Fibroblast of lung (primary cell): ENCODE results near the gene UBE2G1. TPM values are rescaled to one million over a fixed set of nuclear protein-coding genes. Genes with fewer than 3 reads are reported as not detected.

ENCODE experiments used
- DNase-seq, 2 donors: peaks; one replicate each; pipeline versions ENCODE4 v3.0.0 to v3.0.0-alpha.2; 2010; ENCODE audit warnings: low read depth in 2 of 2
- H2AFZ ChIP-seq: 2 replicates; pipeline ENCODE4 v1.5.1; 2012; ENCODE audit warnings: low read length, control low read depth, inconsistent platforms
- H3K27ac ChIP-seq: 2 replicates; pipeline ENCODE4 v1.5.1; 2011; ENCODE audit warnings: low read length, control low read depth; ENCODE audit not compliant: insufficient read depth
- H3K27me3 ChIP-seq: 2 replicates; pipeline ENCODE4 v1.5.1; 2011; ENCODE audit warnings: mild to moderate bottlenecking, low read length; ENCODE audit not compliant: control insufficient read depth, insufficient read depth
- H3K36me3 ChIP-seq: 2 replicates; pipeline ENCODE4 v1.5.1; 2011; ENCODE audit warnings: low read length; ENCODE audit not compliant: control insufficient read depth, insufficient read depth
- H3K4me1 ChIP-seq: 2 replicates; pipeline ENCODE4 v1.5.1; 2011; ENCODE audit warnings: low read length; ENCODE audit not compliant: control insufficient read depth, insufficient read depth; ENCODE audit errors: extremely low read depth
- H3K4me2 ChIP-seq: 2 replicates; pipeline ENCODE4 v1.5.1; 2011; ENCODE audit warnings: low read length, control low read depth; ENCODE audit not compliant: insufficient read depth; ENCODE audit errors: extremely low read depth
- H3K4me3 ChIP-seq, 4 experiments: fragments of 200-600 bp in 1 of 4; sonication (generic) in 1 of 4; replicated peaks in 1 of 4; 2 replicates each; pipeline ENCODE4 v1.5.1; 2011 to 2016; ENCODE audit warnings: low read length in 4 of 4, low read depth in 3 of 4, mild to moderate bottlenecking in 3 of 4, control low read depth in 2 of 4, inconsistent platforms in 1 of 4, mixed read lengths in 1 of 4; ENCODE audit not compliant: insufficient read depth in 1 of 4; ENCODE audit errors: control extremely low read depth in 1 of 4
- H3K79me2 ChIP-seq: 2 replicates; pipeline ENCODE4 v1.5.1; 2012; ENCODE audit warnings: mild to moderate bottlenecking, low read length, inconsistent platforms; ENCODE audit not compliant: control insufficient read depth, insufficient read depth
- H3K9ac ChIP-seq: 2 replicates; pipeline ENCODE4 v1.5.1; 2011; ENCODE audit warnings: mild to moderate bottlenecking, low read length, control low read depth; ENCODE audit not compliant: insufficient read depth
- H3K9me3 ChIP-seq: 2 replicates; pipeline ENCODE4 v1.5.1; 2012; ENCODE audit warnings: low read depth, low read length; ENCODE audit not compliant: control insufficient read depth, insufficient read depth
- H4K20me1 ChIP-seq: 2 replicates; pipeline ENCODE4 v1.5.1; 2011; ENCODE audit warnings: low read length; ENCODE audit not compliant: control insufficient read depth, insufficient read depth; ENCODE audit errors: extremely low read depth
- EZH2 ChIP-seq: IDR thresholded peaks from 2 replicates; pipeline ENCODE4 v1.5.1; 2012; ENCODE audit warnings: low read length, control low read depth, mild to moderate bottlenecking; ENCODE audit errors: missing control alignments
- polyA plus RNA-seq, 2 donors: library from polyadenylated mRNA; depleted of rRNA in 1 of 2; stranded (reverse) in 1 of 2; unstranded in 1 of 2; fragments of >200 nt; gene quantifications; 2 replicates each; pipeline ENCODE4 v1.2.1, GENCODE V29; 2011 to 2012; ENCODE audit warnings: missing spikeins in 1 of 2
- total RNA-seq: library from RNA; depleted of rRNA; stranded (reverse); fragments of >200 nt; gene quantifications from 2 replicates; pipeline ENCODE4 v1.2.1, GENCODE V29; 2014
- TF ChIP-seq, protein P1 (sequence below), 2 donors: IDR thresholded peaks in 1 of 2; conservative IDR thresholded peaks in 1 of 2; 1 replicate in 1 of 2; 2 replicates in 1 of 2; pipeline ENCODE4 v1.5.1; 2011 to 2012; ENCODE audit warnings: low read length in 2 of 2, control low read depth in 1 of 2, inconsistent platforms in 1 of 2, low read depth in 1 of 2, mild to moderate bottlenecking in 1 of 2

UBE2G1 gene
- total and polyA plus RNA-seq, 2 donors (not counting 1 experiment from before 2014, with no cell fraction given): 30.7 to 48.4 TPM

DNA sequence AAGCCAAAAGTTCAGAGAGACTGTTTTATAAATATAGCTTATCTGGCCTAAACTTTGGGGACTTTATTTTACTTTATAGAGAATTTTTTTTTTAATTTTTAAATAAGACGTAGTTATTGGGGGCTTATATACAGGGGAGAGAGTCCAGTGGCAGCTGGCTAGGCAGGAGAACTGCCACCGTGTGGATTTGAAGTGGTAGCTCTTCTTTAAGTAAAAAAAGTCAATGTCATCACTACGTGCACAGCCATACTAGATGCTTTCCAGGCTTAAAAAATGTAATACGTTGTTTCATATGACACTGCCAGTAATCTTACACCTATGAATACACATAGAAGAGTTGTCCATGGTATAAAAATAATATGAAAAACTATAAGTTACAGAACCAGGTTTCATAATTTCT, 70.8 kb downstream of the UBE2G1 start:
- H3K9ac ChIP-seq: no peak overlapping the region
- no peaks in the 10 kb centered on the region for H3K9me3 ChIP-seq
- H3K4me1 ChIP-seq: peaks cover 4% of the 10 kb centered on the region
- H3K36me3 ChIP-seq: peaks cover 3% of the 10 kb centered on the region
- H3K79me2 ChIP-seq: peaks cover 11% of the 10 kb centered on the region
- H4K20me1 ChIP-seq: no peaks in the 10 kb centered on the region
- TF ChIP-seq EZH2: no peak
- TF ChIP-seq, protein P1, sequence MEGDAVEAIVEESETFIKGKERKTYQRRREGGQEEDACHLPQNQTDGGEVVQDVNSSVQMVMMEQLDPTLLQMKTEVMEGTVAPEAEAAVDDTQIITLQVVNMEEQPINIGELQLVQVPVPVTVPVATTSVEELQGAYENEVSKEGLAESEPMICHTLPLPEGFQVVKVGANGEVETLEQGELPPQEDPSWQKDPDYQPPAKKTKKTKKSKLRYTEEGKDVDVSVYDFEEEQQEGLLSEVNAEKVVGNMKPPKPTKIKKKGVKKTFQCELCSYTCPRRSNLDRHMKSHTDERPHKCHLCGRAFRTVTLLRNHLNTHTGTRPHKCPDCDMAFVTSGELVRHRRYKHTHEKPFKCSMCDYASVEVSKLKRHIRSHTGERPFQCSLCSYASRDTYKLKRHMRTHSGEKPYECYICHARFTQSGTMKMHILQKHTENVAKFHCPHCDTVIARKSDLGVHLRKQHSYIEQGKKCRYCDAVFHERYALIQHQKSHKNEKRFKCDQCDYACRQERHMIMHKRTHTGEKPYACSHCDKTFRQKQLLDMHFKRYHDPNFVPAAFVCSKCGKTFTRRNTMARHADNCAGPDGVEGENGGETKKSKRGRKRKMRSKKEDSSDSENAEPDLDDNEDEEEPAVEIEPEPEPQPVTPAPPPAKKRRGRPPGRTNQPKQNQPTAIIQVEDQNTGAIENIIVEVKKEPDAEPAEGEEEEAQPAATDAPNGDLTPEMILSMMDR (conservative IDR thresholded peaks at IDR 0.05 in 1 of 2, IDR thresholded peaks at IDR 0.05 in 1 of 2; ENCODE audit: low read depth in 1 of 2, low read length in 2 of 2): no peak
- no peak overlapping the region for H3K27ac ChIP-seq
- no peak overlapping the region for H2AFZ ChIP-seq
- no peak overlapping the region for H3K4me3 ChIP-seq
- no peak overlapping the region for H3K4me2 ChIP-seq
- DNase-seq: no peak
- H3K27me3 ChIP-seq: no peaks in the 10 kb centered on the region

DNA sequence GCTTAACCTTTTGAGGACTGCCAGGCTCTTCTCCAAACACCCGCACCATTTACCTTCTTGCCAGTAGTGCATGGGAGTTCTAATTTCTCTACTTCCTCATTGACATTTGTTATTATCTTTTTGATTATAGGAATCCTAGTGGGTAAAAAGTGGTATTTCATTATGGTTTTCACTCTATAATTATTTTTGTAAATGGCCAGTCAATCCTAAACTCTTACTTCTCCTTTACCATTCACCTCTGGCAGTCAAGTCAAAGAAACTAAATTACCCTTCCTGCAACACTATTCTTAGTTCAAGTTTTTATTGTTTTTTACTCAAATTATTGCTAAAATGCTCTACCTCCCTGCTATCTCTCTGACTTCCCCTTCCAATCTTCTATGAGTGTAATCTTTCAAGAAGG, 72.9 kb downstream of the UBE2G1 start:
- H3K4me3 ChIP-seq: no peak overlapping the region
- no peak for DNase-seq
- no peak overlapping the region for H3K4me2 ChIP-seq
- no peak overlapping the region for H2AFZ ChIP-seq
- no peak overlapping the region for H3K27ac ChIP-seq
- no peaks in the 10 kb centered on the region for H3K9me3 ChIP-seq
- H3K27me3 ChIP-seq: no peaks in the 10 kb centered on the region
- H3K9ac ChIP-seq: no peak overlapping the region
- no peak for TF ChIP-seq EZH2
- TF ChIP-seq, protein P1 (conservative IDR thresholded peaks at IDR 0.05 in 1 of 2, IDR thresholded peaks at IDR 0.05 in 1 of 2; ENCODE audit: low read depth in 1 of 2, low read length in 2 of 2): no peak
- peaks cover 9% of the 10 kb centered on the region for H3K79me2 ChIP-seq
- peaks cover 3% of the 10 kb centered on the region for H3K36me3 ChIP-seq
- H3K4me1 ChIP-seq: peaks cover 4% of the 10 kb centered on the region
- H4K20me1 ChIP-seq: no peaks in the 10 kb centered on the region

DNA sequence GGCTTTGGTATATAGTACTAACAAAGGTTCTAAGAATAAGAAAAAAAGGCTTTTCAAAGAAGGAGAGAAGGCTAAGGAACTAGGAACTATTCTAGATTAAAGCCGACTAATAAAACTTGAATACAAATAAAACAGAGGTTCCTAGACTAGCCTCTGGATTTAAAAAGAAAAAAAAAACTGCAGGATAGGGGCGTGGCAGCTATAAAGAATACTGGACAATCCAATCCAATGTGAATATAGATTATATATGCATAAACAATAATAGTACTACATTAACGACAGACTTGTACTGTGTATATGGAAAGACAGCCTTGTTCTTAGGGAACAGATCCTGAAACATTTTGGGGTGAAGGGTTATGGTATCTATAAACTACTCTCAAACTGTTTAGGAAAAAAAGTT, 78.8 kb downstream of the UBE2G1 start:
- no peak overlapping the region for H3K9ac ChIP-seq
- H3K9me3 ChIP-seq: no peaks in the 10 kb centered on the region
- H3K4me1 ChIP-seq: no peaks in the 10 kb centered on the region
- TF ChIP-seq, protein P1 (conservative IDR thresholded peaks at IDR 0.05 in 1 of 2, IDR thresholded peaks at IDR 0.05 in 1 of 2; ENCODE audit: low read depth in 1 of 2, low read length in 2 of 2): no peak
- TF ChIP-seq EZH2: no peak
- no peaks in the 10 kb centered on the region for H3K36me3 ChIP-seq
- no peak overlapping the region for H3K27ac ChIP-seq
- no peaks in the 10 kb centered on the region for H3K27me3 ChIP-seq
- no peak for DNase-seq
- no peaks in the 10 kb centered on the region for H4K20me1 ChIP-seq
- H3K4me2 ChIP-seq: no peak overlapping the region
- no peak overlapping the region for H2AFZ ChIP-seq
- no peak overlapping the region for H3K4me3 ChIP-seq
- no peaks in the 10 kb centered on the region for H3K79me2 ChIP-seq
